Measurements from ENCODE around the gene EEIG1.

EEIG1 gene

DNA sequence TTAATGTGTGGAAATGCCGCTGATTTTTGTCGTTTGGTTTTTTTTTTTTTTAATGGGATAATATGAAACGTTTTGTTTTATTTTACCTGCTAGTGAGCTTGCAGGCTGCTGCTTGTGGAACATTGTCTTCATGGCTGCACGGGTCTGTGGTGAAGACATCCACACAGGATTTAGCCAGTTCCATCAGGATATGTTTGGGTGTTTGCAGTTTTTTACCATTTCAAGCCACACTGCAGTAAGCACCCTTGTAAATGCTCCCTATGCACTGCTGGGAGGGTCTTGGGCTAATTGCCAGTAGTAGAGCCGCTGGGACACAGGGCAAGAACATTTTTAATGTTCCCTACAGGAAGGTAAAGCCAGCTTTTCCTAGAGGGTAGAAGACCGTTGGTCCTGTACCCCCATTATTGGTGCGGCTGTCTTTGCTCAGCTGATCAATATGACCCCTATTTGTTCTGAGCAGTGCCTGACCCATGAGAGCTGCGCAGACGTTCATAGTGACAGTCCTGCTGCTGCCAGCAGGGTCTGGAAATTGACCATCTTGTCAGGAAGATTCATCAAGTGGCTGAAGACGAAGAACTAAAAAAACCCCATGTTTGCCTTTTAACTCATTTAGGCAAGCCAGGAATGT, 20.5 kb upstream of the EEIG1 start:
- no peak for DNase-seq

DNA sequence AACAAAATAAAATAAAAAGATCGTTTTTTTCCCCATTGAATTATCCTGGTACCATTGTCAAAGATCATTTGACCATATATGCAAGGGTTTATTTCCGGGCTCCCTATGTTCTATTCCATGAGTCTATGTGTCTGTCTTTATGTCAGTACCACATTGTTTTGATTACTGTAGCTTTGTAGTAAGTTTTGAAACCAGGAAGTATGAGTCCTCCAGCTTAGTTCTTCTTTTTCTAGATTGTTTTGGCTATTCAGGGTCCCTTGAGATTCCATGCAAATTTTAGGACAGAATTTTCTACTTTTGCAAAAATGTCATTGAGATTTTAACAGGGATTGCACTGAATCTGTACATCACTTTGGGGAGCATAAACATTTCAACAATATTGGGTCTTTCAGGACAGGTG, 18.7 kb upstream of the EEIG1 start:
- DNase-seq, result no peak

DNA sequence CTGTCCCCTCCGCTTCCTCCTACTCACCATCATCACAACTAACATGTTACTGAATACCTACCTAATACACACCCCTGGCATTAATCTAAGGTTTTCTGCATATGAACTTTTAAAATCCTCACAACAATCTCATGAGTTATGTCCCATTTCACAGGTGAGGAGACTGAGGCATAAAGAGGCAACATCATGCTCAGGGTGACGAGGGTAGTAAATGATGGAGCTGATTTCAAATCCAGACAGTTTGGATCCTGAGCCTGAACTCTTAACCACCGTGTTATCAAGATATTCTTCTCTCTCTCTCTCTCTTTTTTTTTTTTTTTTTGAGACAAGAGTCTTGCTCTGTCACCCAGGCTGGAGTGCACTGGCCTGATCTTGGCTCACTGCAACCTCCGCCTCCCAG, 12.9 kb upstream of the EEIG1 start:
- no peak for DNase-seq

DNA sequence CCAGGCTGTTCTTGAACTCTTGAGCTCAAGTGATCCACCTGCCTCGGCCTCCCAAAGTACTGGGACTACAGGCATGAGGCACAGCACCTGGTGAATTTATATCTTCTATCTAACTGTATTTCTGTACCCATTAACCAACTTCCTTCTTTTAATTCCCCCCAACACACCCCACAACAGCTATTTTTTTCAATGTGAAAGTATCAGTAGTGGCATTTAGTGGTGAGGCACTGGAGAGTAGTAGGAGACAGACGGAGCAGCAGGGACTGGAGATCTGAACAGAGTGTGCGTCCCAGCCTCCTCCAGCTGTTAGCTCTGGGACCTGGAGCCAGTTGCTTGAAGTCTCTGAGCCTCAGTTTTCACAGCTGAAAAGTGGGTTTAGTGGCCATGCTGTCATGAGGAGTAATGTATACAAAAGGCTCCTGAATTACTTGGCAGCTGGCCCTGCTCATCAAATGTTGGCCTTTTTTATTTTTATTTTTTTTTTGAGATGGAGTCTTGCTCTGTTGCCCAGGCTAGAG, 11.0 kb upstream of the EEIG1 start:
- DNase-seq, result no peak

DNA sequence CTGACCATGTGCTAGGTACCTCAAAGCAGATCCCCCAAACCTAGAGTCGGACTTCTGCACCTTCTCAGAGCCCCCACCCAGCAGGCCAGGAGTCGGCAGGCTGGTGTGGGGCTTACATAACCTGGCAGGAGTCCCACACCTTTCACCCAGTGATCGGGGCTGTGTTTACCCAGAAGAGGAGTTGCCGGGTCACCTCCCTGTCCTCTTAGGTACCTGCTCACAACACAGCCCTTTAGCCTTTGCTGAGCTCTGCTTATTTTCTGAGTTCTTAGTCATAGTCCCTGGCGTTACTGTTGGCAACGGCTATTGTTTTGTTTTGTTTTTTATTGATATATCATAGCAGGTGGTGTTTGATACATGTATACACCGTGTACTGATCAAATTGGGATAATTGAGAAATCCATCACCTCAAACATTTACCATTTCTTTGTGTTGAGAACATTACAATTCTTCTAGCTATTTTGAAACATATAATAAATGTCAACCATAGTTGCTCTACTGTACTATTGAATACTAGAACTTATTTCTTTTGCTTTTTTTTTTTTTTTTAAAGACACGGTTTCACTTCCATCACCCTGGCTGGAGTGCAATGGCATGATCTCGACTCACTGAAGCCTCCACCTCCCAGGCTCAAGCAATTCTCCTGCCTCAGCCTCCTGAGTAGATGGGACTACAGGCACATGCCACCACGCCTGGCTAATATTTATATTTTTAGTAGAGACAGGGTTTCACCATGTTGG, 10.4 kb upstream of the EEIG1 start:
- DNase-seq, result no peak

DNA sequence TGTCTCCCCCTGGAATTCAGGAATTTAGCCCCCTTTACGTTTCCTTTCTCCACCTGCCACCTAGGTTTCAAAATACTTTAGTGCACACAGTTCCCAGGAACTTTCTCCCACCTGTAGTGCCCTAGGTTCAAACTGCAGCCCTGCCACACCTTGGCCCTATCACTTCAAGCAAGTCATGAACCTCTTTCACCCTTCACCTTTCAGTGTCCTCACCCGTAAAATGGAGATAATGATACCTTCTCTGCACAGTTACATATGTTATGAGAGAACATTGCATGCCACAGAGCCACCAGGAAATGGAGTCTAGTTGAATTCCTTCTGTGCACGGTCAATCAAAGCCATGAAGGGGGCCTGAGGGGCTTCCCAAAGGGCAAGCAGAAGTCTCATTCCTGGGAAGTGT, 9.8 kb upstream of the EEIG1 start:
- DNase-seq, result no peak

DNA sequence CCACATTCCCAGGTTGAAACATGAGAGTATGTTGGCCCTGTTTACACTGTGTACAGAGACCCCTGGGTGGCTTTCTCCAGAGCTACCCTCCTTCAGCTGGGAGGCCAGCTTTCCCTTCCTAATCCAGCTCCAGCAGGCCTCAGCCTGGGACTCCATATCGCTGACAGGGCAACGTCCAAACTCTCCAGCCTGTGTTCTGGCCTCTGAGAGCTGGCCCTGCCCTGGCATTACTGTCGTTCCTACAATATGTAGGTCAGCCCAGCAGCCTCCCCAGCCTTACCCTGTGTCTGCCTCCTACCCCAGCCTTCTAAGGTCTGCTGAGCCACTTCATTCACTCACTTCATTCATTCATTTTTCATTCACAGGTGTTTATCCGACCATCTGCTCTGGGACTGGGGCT, 8.3 kb upstream of the EEIG1 start:
- no peak for DNase-seq

DNA sequence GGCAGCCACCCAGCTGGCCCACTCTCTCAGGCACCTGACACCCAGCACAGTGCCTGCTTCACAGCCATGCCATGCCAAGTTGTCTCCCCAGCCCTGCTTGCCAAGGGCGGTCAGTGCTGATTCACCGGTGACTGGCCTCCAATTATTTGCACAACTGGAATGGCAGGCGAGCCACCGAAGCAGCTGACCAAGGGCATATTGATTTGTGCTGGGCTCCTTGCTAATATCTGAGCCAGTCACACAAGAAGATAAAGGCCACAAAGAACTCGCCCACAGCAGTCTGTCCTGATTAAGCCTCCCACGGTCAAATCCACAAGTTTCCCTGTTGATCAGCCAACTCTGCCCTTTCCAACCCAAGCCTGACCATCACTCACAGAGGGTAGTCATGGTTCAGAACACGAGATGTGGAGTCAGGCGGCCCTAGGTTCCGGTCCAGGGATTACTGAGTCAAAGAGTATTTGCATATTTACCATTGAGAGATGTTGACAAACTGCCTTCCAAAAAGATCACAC, 6.4 kb upstream of the EEIG1 start:
- no peak for DNase-seq

DNA sequence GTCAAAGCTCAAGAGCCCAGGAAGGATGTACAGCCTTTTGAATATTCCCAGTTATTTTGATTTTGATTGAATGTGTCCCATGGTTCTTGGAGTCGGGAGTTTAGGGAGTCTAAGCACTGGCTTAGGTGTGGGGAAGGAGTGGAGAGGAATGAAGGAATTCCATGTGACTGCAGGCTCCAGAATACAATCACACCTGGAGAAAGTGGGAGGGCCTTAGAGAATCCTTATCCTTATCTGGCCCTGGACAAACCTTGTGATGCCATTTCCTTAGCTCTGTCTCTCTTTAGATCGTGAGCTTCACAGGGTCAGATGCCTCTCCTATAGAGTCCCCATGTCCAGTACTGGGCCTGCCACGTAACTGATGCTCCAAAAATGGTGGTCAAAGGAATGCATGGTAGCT, 4.2 kb upstream of the EEIG1 start:
- no peak for DNase-seq

DNA sequence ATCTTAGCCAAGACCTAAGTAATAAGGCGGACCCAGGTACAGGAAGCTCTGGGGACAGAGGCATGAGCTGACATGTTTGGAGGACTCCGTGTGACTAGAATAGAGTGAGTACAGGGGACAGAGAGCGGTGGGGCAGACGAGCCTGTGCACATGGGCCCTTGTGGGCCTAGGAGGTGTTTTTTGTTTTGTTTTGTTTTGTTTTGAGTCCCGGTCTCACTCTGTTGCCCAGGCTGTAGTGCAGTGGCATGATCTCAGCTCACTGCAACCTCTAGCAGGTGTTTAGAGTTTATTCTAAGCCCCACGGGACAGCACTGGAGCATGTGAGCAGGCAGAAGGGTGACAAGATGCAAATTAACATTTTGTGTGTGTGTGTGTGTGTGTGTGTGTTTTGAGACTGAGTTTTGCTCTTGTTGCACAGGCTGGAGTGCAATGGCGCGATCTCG, 3.1 kb upstream of the EEIG1 start:
- peak in 1 of 2 donors; percentile 80 for DNase-seq

DNA sequence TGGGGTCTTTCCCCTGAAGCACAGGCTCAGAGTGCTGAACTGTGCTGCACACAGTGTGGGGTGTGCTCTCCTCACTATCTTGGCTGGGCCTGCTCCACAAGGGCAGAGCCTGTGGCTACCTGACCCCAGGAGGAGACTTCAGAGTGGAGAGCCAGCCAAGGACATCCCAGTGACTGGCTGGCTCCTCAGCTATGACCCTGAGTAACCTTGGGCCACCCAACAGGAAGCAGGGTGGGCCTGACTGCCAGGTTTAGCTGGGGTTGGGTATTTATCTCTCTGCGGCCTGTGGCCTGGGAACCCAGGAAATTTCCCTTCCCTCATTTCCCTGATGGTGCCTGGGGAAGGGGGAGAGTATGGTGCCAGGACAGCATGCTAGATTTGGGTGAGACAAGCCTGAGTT, 2.1 kb upstream of the EEIG1 start:
- no peak for DNase-seq

DNA sequence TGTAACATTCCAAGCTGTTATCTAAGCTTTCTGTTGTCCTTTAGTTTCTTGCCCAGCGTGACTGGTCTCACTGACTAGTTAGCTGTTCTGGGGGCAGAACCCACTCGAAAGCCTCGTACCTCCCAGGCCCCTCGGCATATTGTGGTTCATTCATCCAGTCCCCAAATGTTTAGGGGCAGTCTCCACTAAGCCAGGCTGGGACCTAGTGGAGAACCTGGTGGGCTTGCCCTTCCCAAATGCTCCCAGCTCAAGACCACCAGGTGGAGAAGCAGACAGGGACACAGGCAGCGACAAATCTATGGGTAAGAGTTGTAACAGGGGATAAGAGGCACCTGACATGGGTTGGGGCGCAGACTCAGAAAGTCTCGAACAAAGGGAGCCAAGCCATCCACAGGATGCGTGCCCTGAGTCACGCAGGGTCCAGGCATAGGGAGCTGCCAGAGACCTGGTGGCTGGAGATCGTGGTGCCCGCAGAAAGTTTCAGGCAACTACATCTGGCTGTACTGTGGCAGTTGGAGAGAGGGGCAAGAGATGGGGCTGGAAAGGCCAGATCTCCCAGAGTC, 851 bp upstream of the EEIG1 start:
- DNase-seq, result no peak

DNA sequence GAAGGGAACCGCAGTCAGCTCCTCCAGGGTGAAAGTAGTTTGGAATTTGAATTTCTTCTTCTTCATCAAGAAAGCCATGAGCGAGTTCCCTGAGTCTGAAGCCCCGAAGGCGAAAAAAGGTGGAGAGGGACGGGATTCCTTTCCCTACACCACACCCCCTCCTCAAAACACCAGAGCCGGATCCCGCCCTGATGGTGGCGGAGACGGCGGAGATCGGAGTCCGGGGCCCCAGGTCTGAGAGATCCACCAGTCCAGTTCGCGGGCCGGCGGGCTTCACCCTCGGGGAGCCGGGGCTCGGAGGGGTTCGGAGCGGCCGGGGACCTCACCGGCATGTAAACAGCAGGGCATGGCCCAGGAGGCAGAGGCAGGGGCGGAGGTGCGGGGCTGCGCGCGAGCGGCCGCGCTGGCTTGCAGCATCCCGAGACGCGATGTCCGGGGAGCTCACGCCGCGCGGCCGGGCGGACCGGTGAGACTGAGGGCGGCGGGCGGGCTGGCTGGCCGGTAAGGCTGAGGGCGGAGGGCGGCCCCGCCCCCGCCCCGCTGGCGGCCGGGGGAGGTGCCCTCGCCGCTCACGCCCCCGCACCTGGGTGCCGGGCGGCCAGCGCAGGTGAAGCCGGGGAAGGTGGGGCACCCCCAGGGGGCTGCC, 606 bp downstream of the EEIG1 start:
- DNase-seq, result peak; percentile 47 to 56

DNA sequence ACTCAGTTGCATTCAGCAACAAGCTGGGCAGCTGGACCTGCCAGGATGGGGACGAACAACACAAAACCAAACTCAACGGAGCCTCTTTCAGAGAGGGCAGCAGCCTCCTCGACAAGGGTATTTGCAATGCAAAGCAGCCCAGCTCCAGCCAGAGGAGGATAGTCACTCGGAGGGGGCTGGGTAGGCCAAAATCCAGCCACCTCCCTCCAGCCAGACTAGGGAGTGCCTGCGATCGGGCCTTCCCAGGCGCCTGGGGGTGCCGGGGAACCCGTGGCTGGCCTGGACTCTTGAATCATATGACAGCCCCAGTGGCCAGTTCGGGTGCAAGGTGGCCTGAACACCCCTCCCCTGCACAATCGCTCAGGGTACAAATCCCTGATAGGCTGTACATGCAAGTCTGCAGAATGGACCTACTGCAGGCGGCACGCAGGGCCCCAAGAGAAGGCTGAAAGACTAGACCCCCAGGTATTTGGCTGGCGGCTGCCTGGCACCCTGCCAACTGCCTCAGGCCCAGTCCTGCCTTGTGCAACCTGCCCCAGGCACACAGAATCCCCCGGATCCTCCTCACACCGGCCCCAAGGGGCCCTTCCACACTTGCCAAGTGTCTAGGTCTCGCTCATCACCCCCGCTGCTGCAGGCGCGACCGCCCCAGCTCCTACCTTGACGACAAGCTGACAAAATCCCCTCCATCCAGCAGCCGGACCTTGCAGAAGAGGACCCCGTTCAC, 1.3 kb downstream of the EEIG1 start:
- DNase-seq, result no peak

DNA sequence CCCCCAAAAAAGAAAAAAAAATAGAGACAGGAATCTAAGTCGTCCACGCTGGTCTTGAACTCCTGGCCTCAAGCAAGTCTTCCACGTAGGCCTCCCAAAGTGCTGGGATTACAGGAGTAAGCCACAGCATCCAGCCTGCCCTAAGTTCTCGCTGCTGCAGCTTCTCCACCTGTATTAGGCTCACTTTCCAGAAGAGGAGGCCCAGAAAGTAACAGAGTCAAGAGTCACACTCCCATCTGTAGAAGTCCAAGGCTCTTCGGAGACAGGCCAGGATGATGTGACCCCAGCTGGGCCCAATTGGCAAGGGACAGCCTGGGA, 1.8 kb downstream of the EEIG1 start:
- no peak for DNase-seq

DNA sequence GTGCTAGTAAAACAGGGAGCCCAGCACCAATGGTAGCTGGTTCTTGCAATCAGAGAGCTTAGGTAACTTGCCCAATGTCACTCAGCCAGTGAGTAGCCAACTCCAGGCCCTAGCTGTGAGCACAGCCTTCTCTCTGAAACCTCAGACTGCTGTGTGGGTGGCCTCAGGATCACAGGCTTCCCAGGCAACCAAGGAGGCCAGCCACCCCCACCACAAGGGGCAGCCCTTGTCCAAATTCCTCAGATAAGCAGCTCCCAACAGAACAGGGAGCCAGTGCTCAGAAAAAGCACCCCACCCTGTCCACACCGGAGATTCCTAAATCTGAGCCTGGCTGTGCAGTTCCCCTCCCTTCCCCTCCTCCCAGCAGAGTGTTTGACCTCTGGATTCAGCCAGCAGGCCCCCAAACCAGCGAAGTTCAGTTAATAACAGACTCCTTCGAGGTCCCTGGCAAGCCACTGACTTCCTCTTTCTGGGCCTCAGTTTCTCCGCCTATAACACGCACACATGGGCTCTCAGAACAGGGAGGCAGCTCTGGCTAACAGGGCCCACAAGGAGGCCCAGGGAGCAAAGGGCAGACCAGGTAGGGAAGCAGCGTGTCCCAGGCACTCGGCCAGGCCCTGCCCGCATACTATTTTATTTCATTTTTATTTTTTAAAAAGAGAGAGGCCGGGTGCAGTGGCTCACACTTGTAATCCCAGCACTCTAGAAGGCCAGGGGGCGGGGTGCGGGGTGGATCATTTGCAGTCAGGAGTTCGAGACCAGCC, 2.7 kb downstream of the EEIG1 start:
- no peak for DNase-seq

DNA sequence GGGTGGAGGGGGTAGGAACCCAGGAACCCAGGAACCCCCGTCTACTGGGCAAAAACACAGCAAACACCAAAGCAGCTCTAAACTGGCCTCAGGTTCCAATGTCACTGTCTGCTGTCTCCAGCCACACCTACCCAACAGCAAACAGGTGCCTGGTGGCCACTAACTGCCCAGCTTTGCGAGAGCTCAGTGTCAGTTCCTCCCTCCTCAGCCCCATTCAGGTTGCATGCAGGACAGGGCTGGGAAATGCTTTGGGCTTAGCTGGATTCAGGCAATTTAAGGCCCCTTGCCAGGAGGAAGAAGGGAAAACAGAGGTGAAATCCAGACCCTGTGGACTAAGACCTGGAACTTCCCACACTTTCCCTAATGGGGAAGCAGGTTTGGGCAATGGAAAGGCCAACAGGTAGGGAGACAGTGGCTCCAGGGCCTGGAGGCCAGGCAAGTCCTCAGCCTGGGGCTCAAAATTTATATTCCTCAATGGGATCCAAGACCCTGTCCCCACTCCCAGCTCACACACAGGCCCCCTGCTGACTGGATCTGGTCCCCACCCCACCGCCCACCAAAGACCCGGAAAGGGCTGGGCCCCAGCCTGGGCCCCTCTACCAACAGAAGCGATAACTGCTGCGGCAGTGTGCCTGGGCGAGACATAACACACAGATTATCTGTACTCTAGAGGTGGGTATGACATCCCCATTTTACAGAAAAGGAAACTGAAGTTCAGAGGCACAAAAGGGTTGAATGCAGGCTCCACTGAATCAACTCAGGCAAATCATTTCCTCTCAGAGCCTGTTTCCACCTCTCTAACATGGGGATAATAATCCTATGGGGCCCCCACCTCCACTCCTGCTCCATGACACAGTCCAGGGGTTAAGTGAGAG, 3.5 kb downstream of the EEIG1 start:
- DNase-seq, result no peak

DNA sequence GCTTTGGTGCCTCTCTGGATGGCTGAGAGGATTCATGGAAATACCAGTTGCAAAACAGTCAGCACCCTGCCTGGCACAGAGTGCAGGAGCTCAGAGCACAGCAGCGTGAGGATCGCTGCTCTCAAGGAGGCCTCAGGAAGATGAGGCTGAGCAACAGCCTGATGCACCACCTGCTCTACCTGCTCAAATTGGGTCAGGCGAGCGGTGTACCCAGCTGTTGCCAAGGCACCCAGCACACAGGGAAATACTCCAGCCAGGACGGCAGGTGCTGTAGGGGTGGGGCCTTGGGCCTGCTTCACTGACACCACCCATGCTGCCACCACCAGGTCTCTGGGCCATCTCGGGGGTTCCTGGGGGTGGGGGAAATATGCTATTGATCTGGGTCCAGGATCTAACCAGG, 4.3 kb downstream of the EEIG1 start:
- peak; percentile 55 to 63 for DNase-seq

DNA sequence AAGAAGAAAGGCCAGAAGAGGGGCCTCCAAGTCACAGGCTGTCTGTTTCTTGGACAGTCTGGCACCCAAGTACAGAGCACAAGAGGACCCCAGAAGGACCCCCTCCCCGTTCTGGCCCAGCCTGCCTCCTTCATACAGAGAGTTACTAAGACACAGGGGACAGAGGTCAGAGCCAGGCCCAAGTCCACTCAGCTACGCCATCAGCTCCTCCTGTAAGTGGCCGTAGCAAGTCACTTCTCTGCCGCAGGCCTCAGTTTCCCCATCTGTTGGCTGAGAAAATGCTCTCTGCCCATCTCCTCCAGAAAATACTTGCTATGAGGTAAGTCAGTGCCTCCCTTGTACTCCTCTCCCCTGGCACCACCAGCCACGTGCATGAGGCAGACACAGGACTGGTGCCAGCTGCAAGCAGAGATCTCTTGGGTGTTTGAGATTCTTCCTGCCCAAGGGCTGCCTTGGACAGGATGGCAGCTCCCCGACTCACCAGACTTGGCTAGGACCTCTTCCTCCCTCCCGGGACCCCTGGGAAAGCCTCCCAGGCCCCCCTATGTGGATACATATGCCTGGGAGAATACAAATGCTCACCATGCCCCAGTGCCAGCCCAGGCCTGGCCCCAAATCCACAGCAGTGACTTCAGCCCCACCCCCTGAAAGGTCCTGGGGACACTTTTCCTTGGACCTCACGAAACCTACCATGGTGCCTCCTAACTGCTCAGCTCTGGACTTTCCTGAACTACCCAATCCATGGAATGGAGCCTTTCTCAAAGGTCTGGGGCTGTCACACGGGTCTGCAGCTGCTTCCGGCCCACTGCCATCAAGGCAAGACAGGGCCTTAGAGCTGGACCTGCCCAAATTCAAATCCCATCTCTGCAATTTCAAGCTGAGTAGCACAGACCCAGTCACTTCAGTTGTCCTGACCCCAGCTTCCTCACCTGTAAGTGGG, 5.1 kb downstream of the EEIG1 start:
- no peak for DNase-seq

DNA sequence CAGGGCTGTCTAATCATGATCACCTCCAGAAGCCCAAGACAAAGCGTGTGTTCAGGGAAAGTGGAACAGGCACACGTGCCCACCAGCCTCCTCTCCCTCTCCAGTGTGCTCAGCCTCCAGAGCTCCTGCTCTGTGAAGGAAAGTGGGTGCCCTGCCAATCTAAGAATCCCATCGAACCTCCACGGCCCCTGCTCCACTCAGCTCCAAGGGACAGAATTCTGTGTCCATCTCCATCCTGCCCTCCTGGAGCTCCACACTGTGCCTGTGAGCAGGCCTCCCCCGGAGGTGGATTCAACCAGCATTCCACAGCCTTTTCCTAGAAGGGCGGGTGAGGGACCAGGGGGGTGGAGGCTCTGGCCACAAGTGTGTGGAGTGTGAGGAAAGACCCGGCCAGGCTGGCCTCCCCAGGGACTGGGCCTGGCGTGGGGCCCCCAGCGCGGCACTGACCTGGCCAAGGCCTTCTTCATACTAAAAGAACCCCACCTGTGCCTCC, 6.0 kb downstream of the EEIG1 start:
- DNase-seq, result no peak

Measured in CD4-positive, alpha-beta T cell treated with Interleukin-4 for 1 hour (primary cell).